B cell (primary cell): ENCODE results near the gene ITPR3. TPM values are rescaled to one million over a fixed set of nuclear protein-coding genes. Genes with fewer than 3 reads are reported as not detected.

Source experiments
- ATAC-seq: fragments of 200-7000 bp; cut with Tn5 transposase; one replicate; pipeline ENCODE4 v1.10.0; 2021; ENCODE audit warnings: low read depth, mild to moderate bottlenecking, moderate number of reproducible peaks, moderate library complexity
- CTCF ChIA-PET: fragments of 350-600 bp; sonication (Branson Sonifier 250); formaldehyde crosslinking; loops from one replicate; lab custom pipeline; 2021; ENCODE audit warnings: antibody characterized with exemption, inconsistent platforms; lab: Charles Lee
- POLR2A ChIA-PET: fragments of 350-600 bp; sonication (Branson Sonifier 250); formaldehyde crosslinking; loops from one replicate; lab custom pipeline; 2021; ENCODE audit warnings: antibody characterized with exemption; lab: Charles Lee
- DNase-seq: peaks from one replicate; pipeline ENCODE4 v3.0.0; 2013
- H2AFZ ChIP-seq: 2 replicates; pipeline ENCODE4 v1.6.1; 2012; ENCODE audit warnings: mild to moderate bottlenecking, low read depth, low read length; ENCODE audit not compliant: insufficient read depth, poor library complexity, severe bottlenecking
- H3K27ac ChIP-seq, 2 donors: 1 replicate in 1 of 2; 2 replicates in 1 of 2; pipeline ENCODE4 v1.5.1; 2012 to 2013; ENCODE audit warnings: low read length in 2 of 2, mild to moderate bottlenecking in 2 of 2, moderate library complexity in 1 of 2
- H3K27me3 ChIP-seq, 4 experiments: fragments of 200-600 bp in 1 of 4; sonication (generic) in 1 of 4; replicated peaks in 1 of 4; 1 replicate in 2 of 4; 2 replicates in 2 of 4; pipeline versions ENCODE4 v1.6.1 to v1.7.0; 2013 to 2016; ENCODE audit warnings: low read length in 3 of 4, mild to moderate bottlenecking in 2 of 4, mixed read lengths in 1 of 4, moderate library complexity in 1 of 4; ENCODE audit not compliant: insufficient read depth in 4 of 4, control insufficient read depth in 3 of 4; ENCODE audit errors: control extremely low read depth in 1 of 4
- H3K36me3 ChIP-seq, 2 experiments: replicated peaks in 1 of 2; 1 replicate in 1 of 2; 2 replicates in 1 of 2; pipeline versions ENCODE4 v1.6.1 to v1.7.1; 2013; ENCODE audit warnings: low read length in 1 of 2; ENCODE audit not compliant: insufficient read depth in 2 of 2, control insufficient read depth in 1 of 2; ENCODE audit errors: control extremely low read depth in 1 of 2, extremely low read depth in 1 of 2
- H3K4me1 ChIP-seq, 2 donors: fragments of 200-600 bp in 1 of 2; sonication (generic) in 1 of 2; 1 replicate in 1 of 2; 2 replicates in 1 of 2; pipeline versions ENCODE4 v1.5.1 to v1.6.1; 2013 to 2017; ENCODE audit warnings: low read length in 2 of 2; ENCODE audit not compliant: control insufficient read depth in 2 of 2, insufficient read depth in 2 of 2
- H3K4me2 ChIP-seq: replicated peaks from 2 replicates; pipeline ENCODE3; 2012; ENCODE audit warnings: mild to moderate bottlenecking, low read depth, low read length; ENCODE audit not compliant: poor library complexity, severe bottlenecking
- H3K4me3 ChIP-seq, 5 experiments: fragments of 200-600 bp in 1 of 5; sonication (generic) in 1 of 5; 1 replicate in 3 of 5; 2 replicates in 2 of 5; pipeline versions ENCODE4 v1.5.1 to v1.7.0; 2011 to 2016; ENCODE audit warnings: low read length in 4 of 5, mild to moderate bottlenecking in 4 of 5, low read depth in 2 of 5, control low read depth in 1 of 5, moderate library complexity in 1 of 5; ENCODE audit not compliant: insufficient read depth in 1 of 5; ENCODE audit errors: control extremely low read depth in 1 of 5, extremely low read depth in 1 of 5
- H3K79me2 ChIP-seq: fragments of 200-600 bp; sonication (generic); one replicate; pipeline ENCODE4 v1.6.0; 2016; ENCODE audit warnings: low read length; ENCODE audit not compliant: control insufficient read depth, insufficient read depth
- H3K9ac ChIP-seq: fragments of 200-600 bp; sonication (generic); 2 replicates; pipeline ENCODE4 v1.6.1; 2017; ENCODE audit warnings: mild to moderate bottlenecking, low read length, moderate library complexity
- H3K9me3 ChIP-seq, 3 donors: one replicate each; pipeline versions ENCODE4 v1.6.1 to v1.7.1; 2013; ENCODE audit warnings: low read length in 2 of 3; ENCODE audit not compliant: control insufficient read depth in 2 of 3, insufficient read depth in 1 of 3; ENCODE audit errors: control extremely low read depth in 1 of 3
- H4K20me1 ChIP-seq: 2 replicates; pipeline ENCODE4 v1.6.0; 2012; ENCODE audit warnings: mild to moderate bottlenecking, low read length; ENCODE audit not compliant: insufficient read depth, control insufficient read depth, poor library complexity, severe bottlenecking
- H3K27ac Mint-ChIP-seq: one replicate; pipeline ENCODE4 v1.8.0; 2021; ENCODE audit warnings: mixed read lengths
- H3K27me3 Mint-ChIP-seq: one replicate; pipeline ENCODE4 v1.8.0; 2021; ENCODE audit warnings: mixed read lengths
- H3K4me1 Mint-ChIP-seq: one replicate; pipeline ENCODE4 v1.8.0; 2021; ENCODE audit warnings: mixed read lengths
- H3K4me3 Mint-ChIP-seq: one replicate; pipeline ENCODE4 v1.8.0; 2021; ENCODE audit warnings: mixed read lengths
- H3K9me3 Mint-ChIP-seq: one replicate; pipeline ENCODE4 v1.8.0; 2022; ENCODE audit warnings: mixed read lengths; ENCODE audit not compliant: insufficient read depth
- EZH2 ChIP-seq: IDR thresholded peaks from 2 replicates; pipeline ENCODE4 v1.6.1; 2012; ENCODE audit warnings: borderline replicate concordance, low read depth, mild to moderate bottlenecking, moderate library complexity, low read length; ENCODE audit not compliant: insufficient read depth, poor library complexity, severe bottlenecking
- WGBS: methylation state at CpG from one replicate; pipeline ENCODE4 v1.1.5; 2013; ENCODE audit warnings: missing lambda C conversion rate; ENCODE audit not compliant: insufficient coverage; 5-methylcytosine and 5-hydroxymethylcytosine counted together
- intact Hi-C: fragments of 100-400 bp; cut with micrococcal nuclease; formaldehyde crosslinking; loops from one replicate; pipeline ENCODE4 v1.10.0; 2022
- polyA minus RNA-seq: library from RNA; depleted of rRNA, polyadenylated mRNA; stranded (reverse); fragments of >200 nt; gene quantifications from 2 replicates; pipeline ENCODE4 v1.2.3, GENCODE V29; 2012
- polyA plus RNA-seq: library from polyadenylated mRNA; depleted of rRNA; stranded (reverse); fragments of >200 nt; gene quantifications from 2 replicates; pipeline ENCODE4 v1.2.3, GENCODE V29; 2012
- total RNA-seq, 2 donors: library from RNA; stranded (reverse); fragments of 120-200 nt in 1 of 2; gene quantifications; 1 replicate in 1 of 2; 2 replicates in 1 of 2; pipeline versions ENCODE4 v1.2.3 to v1.2.4, GENCODE V29; 2013 to 2022
- TF ChIP-seq, protein P1 (sequence below): fragments of 200-600 bp; IDR thresholded peaks from one replicate; pipeline ENCODE4 v1.8.0; 2022; ENCODE audit warnings: antibody characterized with exemption, mild to moderate bottlenecking

Gene ITPR3
- total RNA-seq (61.9 and 62.4 TPM in 2 replicates), polyA plus RNA-seq (67.6 and 70.2 TPM in 2 replicates), polyA minus RNA-seq (27.5 and 59.6 TPM in 2 replicates)
- 18.2 TPM for total RNA-seq (2013)

GRCh38 chr6:33620856-33621710, at the start of gene ITPR3:
Gene ITPR3, plus strand, starts transcription at chr6:33621322. Its CDS starts 281 bp downstream, at chr6:33621603.
- Histone ChIP-seq H3K36me3 (no peaks in the 10 kb centered on the region), H3K9ac (peak within 1 kb of the TSS; percentile 97), H3K27ac (peak within 1 kb of the TSS; percentile 80 to 92), H3K4me3 (peak within 1 kb of the TSS; percentile 70 to 98 (median 95)), H3K79me2 (peaks cover 42% of the 10 kb centered on the region), H4K20me1 (peaks cover 32% of the 10 kb centered on the region), H3K4me1 (peaks cover 20 to 30% of the 10 kb centered on the region in 2 donors), H3K27me3 (no peaks in the 10 kb centered on the region), H2AFZ (peak within 1 kb of the TSS; percentile 88), H3K4me2 (peak within 1 kb of the TSS; percentile 97), H3K9me3 (no peaks in the 10 kb centered on the region)
- POLR2A ChIA-PET: interaction anchor here (0.6 to 2.6 kb wide), 13 partner anchors 12 to 1886 kb away, joined by 3 to 15 read pairs (median 4); partner anchors contain the start of gene BAK1
- TF ChIP-seq, protein P1, sequence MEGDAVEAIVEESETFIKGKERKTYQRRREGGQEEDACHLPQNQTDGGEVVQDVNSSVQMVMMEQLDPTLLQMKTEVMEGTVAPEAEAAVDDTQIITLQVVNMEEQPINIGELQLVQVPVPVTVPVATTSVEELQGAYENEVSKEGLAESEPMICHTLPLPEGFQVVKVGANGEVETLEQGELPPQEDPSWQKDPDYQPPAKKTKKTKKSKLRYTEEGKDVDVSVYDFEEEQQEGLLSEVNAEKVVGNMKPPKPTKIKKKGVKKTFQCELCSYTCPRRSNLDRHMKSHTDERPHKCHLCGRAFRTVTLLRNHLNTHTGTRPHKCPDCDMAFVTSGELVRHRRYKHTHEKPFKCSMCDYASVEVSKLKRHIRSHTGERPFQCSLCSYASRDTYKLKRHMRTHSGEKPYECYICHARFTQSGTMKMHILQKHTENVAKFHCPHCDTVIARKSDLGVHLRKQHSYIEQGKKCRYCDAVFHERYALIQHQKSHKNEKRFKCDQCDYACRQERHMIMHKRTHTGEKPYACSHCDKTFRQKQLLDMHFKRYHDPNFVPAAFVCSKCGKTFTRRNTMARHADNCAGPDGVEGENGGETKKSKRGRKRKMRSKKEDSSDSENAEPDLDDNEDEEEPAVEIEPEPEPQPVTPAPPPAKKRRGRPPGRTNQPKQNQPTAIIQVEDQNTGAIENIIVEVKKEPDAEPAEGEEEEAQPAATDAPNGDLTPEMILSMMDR: no peak
- TF ChIP-seq EZH2: no peak
- intact Hi-C loops: loop anchor here (1.0 to 5.0 kb wide), 4 partner anchors 28 to 229 kb away; partner anchors contain the start of genes KIFC1 and UQCC2
- Mint-ChIP-seq H3K4me3 (peak within 1 kb of the TSS; percentile 95), H3K9me3 (no peaks in the 10 kb centered on the region), H3K27ac (peak within 1 kb of the TSS; percentile 87), H3K4me1 (peaks cover 49% of the 10 kb centered on the region), H3K27me3 (no peaks in the 10 kb centered on the region)
- peak; percentile 88 for ATAC-seq
- peak; percentile 93 for DNase-seq
- CTCF ChIA-PET: interaction anchor here (0.5 to 3.3 kb wide), 13 partner anchors 10 to 774 kb away, joined by 3 to 31 read pairs (median 7); partner anchors contain the start of genes BAK1 and UQCC2
- WGBS: under 1% methylated on average over 96 of the region's 99 CpGs
